ENCODE data around the gene KCNQ4. TPM values are rescaled to one million over a fixed set of nuclear protein-coding genes. Genes with fewer than 3 reads are reported as not detected.

KCNQ4 gene
- total and polyA plus RNA-seq, 2 of the 13 experiments (the other 11 are each of a cell fraction or from before 2014, with no cell fraction given), result 0.02 to 0.09 TPM

- TF ChIP-seq KIAA2018 (CRISPR knock-in tag; IDR thresholded peaks at IDR 0.05; ENCODE audit: borderline replicate concordance), result no peak
- no peak for TF ChIP-seq ZNF766 (CRISPR knock-in tag; IDR thresholded peaks at IDR 0.05; ENCODE audit: borderline replicate concordance)
- TF ChIP-seq GRHL1 (CRISPR knock-in tag; conservative IDR thresholded peaks at IDR 0.05), result no peak
- TF ChIP-seq FOSL1 (CRISPR knock-in tag; IDR thresholded peaks at IDR 0.05; ENCODE audit: borderline replicate concordance), result no peak
- TF ChIP-seq ATF7 (IDR thresholded peaks at IDR 0.05), result no peak
- no peak for TF ChIP-seq ATF7 (CRISPR knock-in tag; IDR thresholded peaks at IDR 0.05)
- TF ChIP-seq ZNF616 (CRISPR knock-in tag; IDR thresholded peaks at IDR 0.05; ENCODE audit: low read depth), result no peak
- no peak for TF ChIP-seq FOXO4 (CRISPR knock-in tag; conservative IDR thresholded peaks at IDR 0.05)
- no peak for TF ChIP-seq AKAP8 (CRISPR knock-in tag; IDR thresholded peaks at IDR 0.05)
- no peak for TF ChIP-seq NCOR1 (IDR thresholded peaks at IDR 0.05; ENCODE audit: borderline replicate concordance, low read length)
These were observed 24.9 kb downstream of the KCNQ4 start (continued) for GRCh38 chr1:40808444-40808843.

All from HepG2 (cell line).